HG03521 (cell line): ENCODE results near the gene XRCC3.
"Not testable (repeated sequence)": the region's sequence is repeated elsewhere in the genome, so short reads cannot be mapped to it uniquely, and the experiment has no call there.

Source experiments
- ATAC-seq: cut with Tn5 transposase; IDR thresholded peaks from one replicate; pipeline ENCODE4 v1.9.1; 2021; ENCODE audit warnings: mild to moderate bottlenecking, moderate library complexity; ENCODE audit not compliant: unreplicated experiment

Gene XRCC3

GRCh38 chr14:103671911-103672310, 43.3 kb downstream of the XRCC3 start:
- ATAC-seq: no peak

- no peak for ATAC-seq
Observed at GRCh38 chr14:103669370-103669769, 45.9 kb downstream of the XRCC3 start.

DNA sequence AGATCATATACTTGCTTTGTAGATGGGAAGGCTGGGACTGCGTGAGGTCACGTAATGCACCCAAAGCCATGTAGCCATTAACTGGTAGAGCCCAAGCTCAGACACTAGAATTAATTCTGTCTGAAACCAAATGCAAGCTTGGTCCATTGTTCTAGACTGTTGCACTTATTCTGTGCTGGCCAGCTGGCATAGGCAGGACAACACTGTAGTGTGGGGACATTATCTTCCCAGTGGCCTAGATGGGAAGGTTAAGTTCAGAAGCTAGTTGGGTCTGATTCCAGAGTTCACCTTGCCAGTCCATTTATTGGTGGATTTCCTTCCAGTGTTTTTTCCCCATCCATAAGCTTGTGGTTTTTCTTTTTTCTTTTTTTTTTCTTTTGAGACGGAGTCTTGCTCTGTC, 47.1 kb downstream of the XRCC3 start:
- no peak for ATAC-seq

DNA sequence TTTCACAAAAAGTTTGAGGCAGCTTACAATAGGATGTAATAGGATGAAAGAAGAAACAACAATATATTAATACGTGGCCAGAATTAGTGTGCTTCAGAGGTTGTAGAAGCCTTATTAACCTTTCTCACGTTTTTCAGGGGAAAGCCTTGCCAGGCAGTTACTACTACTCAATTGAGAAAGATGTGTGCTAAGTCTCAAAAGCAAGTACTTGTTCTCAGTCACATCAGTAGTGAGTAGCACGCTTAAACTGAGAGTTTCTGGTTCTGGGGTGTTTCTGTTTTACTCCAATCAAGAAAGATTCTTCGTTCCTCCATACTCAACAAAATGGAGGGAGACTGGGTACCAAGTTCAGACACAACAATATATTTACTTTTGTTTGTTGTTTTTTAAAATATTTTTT, 47.6 kb downstream of the XRCC3 start:
- ATAC-seq: no peak

GRCh38 chr14:103663506-103663905, 51.7 kb downstream of the XRCC3 start:
- ATAC-seq: no peak

DNA sequence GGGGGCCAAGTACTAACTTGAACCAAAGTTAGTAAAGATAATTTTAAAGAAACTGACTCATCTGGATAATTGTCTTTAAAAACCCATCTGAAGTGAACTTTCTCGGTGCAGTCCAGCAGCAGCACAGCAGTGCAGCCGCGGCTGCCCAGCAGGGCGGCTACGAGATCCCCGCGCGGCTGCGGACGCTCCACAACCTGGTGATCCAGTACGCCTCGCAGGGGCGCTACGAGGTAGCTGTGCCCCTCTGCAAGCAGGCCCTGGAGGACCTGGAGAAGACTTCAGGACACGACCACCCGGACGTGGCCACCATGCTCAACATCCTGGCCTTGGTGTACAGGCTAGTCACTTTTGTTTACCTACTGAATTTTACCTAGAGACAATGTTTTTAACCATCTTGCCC, 52.7 kb downstream of the XRCC3 start:
- no peak for ATAC-seq

- no peak for ATAC-seq
Observed at GRCh38 chr14:103662029-103662428, 53.2 kb downstream of the XRCC3 start.

DNA sequence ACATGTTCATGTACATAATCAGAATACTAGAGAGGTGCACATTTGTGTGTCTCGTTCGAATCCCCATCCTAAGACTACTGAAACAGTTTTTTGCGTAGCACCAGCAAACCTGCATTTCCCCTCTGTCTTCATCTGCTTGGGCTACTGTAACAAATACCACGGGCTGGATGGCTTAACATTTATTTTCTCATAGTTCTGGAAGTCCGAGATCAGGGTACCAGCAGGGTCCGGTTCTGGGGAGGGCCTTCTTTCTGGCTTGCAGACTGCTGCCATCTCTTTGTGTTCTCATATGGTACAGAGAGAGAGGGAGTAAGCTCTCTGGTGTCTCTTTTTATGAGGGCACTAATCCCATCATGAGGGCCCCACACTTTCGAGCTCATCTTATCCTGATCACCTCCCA, 55.6 kb downstream of the XRCC3 start:
- ATAC-seq: no peak

GRCh38 chr14:103657471-103657870, 57.8 kb downstream of the XRCC3 start:
- no peak for ATAC-seq

DNA sequence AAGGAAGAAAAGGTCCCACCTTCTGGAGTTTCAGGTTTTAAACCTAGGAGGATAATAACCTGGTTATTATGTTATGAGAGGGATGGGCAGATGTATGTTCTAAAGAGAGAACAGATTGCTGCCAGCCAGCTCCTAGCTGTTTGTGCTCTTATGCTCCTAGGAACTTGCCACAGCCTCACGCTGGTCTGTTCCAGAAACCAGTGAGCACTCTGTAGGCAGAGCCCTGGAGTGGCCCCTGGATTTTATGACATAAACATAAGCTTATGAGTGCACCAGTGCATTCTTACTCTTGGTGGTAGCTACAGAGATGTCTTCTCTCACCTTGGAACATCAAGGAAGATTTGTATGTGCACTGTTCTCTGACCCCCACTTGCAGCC, 58.5 kb downstream of the XRCC3 start:
- no peak for ATAC-seq

DNA sequence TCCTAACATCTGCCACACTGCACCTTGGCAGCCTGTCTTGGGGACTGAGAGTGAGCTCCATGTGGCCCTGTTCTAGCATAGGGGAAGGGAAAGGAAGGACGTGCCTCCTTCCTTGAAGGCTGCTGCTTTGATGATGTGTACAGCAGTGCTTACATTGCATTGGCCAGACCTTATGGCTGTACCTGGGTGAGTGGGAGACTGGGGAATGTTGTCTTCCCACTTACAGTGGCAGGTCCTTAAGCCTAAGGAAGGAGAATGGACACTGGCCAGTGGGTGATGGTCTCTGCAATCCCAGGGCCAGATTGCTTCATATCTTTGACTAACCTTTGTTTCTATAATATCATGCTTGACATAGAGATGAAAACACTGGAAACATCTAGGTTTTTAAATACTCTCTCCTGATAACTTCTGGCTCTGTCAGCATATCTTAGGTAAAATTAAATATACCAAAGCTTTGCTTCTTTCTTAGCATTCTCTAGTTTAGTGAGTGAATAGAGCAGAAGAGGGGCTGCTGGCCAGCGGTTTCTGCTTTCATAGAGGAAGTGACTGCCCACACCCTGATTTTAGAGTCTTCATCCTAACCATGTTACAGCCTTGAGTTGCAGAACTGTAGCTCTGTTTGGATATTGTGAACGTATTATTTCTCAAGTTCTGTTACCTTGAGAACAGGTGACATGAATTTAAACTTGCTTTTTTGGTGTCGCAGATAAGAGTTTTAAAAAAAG, 59.1 kb downstream of the XRCC3 start:
- no peak for ATAC-seq

- ATAC-seq: no peak
Observed at GRCh38 chr14:103654619-103655018, 60.6 kb downstream of the XRCC3 start.

DNA sequence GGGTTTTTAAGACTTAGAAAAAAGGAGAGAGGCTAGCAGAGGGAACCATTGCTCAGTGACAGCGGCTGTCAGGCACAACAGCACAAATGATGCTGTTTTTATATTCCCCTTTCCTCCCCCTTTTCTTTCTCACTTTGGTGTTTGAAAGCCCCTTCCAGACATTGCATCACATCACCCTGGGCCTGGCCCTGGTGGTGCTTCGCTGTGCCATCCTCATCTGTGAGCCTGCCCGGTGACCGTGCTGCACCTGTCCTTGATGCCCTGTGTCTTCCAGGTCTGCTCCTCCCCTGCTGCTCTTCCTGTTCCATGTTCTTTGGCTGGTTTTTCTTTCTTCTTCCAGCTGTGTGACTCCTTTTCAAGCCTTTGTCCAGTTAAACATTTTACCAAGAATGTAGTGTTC, 61.4 kb downstream of the XRCC3 start:
- ATAC-seq: no peak

DNA sequence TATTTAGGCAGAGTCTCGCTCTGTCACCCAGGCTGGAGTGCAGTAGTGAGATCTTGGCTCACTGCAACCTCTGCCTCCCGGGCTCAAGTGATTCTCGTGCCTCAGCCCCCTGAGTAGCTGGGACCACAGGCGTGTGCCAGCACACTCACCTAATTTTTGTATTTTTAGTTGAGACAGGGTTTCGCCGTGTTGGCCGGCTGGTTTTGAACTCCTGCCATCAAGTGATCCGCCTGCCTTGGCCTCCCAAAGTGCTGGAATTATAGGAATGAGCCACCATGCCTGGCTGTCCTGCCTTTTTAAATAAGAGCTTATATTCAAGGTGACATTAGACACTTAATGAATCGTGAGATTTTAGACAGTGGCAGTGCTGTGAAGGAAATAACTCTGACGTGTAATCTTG, 61.9 kb downstream of the XRCC3 start:
- ATAC-seq: not testable (repeated sequence)

DNA sequence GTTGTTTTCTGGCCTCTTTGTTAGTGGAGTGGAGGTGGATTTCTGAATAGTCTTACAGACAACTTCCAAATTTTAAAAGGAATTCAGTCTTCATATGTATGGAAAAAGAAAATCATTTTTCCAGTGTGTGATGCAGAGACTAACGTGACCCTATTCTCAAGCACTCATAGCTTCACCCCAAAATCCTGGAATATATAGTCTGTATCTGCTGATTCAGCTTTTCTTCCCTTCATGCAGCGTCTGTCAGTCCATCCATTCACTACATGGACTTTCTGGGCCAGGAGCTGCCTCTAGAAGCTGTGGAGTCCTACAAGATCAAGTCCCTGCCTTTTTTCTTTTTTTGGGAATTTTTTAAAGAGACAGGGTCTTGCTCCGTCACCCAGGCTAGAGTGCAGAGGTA, 62.4 kb downstream of the XRCC3 start:
- ATAC-seq: no peak

DNA sequence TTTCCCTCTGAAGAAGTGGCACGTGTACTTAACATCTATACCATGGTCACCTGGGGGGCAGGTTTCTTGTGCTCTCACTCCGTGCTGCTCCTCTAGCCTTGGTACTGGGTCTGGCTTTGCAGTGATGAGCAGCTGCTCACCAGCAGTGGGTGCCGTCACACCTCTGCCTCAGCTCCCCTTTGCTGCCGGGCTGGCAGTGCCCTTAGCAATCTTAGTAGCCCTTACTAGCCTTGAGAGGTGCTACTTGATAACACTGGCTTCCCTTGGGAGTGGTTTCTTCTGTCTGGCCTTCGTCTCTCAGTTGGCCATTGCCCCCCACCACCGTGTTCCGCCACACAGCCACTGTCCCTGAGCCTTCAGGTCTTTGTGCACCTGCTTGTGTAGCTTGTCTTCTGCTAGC, 63.7 kb downstream of the XRCC3 start:
- ATAC-seq: no peak

DNA sequence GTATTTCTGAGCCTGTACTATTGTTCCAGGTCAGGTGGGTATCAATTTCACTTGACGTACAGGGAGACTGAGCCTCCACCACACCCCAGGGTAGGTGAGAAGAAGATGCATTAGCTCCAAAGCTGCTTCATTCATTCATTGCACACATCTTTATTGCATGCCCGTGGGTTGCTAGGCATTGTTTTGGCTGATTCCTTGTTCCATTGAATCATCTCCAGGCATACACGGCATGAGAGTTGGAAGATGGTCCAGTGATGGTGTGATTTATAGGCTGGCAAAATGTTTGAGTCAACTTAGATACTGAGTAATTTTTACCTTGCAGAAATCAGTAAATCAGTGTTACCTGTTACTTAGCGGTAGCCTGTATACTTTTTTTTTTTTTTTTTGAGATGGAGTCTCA, 65.0 kb downstream of the XRCC3 start:
- ATAC-seq: no peak

DNA sequence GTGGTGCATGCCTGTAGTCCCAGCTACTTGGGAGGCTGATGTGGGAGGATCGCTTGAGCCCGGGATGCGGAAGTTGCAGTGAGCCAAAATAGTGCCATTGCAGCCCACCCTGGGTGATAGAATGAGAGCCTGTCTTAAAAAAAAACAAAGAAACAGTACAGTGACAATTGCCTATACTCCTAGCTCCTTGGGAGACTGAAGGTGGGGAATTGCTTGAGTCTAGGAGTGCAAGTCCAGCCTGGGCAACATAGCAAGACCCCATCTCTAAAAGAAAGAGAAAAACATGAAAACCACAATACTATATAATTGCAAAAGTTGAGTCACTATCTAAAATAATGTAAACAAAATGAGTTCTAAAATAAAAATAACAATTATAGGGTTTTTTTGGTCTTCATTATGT, 66.2 kb downstream of the XRCC3 start:
- no peak for ATAC-seq
